GM12878 (cell line): ENCODE data around the gene SLC39A11. TPM values are rescaled to one million over a fixed set of nuclear protein-coding genes. Genes with fewer than 3 reads are reported as not detected.

Experiments used
- ATAC-seq: fragments of 200-7000 bp; cut with Tn5 transposase; 3 replicates; pipeline ENCODE4 v1.9.1; 2020; ENCODE audit warnings: mild to moderate bottlenecking, moderate library complexity
- BruUV-seq: library from RNA; stranded (reverse); fragments of 400-500 nt; replicated peaks from 2 replicates; lab custom pipeline; 2021; lab: Mats Ljungman, UMichigan
- CTCF ChIA-PET: fragments of 300-600 bp; sonication (Branson Sonifier 250); formaldehyde crosslinking; extraction: SDS; loops from one replicate; lab custom pipeline; 2021; ENCODE audit warnings: inconsistent platforms; lab: Yijun Ruan, JAX
- POLR2A ChIA-PET: fragments of 350-600 bp; formaldehyde crosslinking; extraction: SDS; loops from one replicate; lab custom pipeline; 2021; ENCODE audit warnings: inconsistent platforms; lab: Charles Lee
- RAD21 ChIA-PET: fragments of 300-600 bp; sonication (Branson Sonifier 250); formaldehyde crosslinking; loops from one replicate; lab custom pipeline; 2023; ENCODE audit warnings: antibody characterized with exemption; ENCODE audit not compliant: unreplicated experiment; lab: Charles Lee
- SMC1A ChIA-PET: fragments of 300-600 bp; sonication (Branson Sonifier 250); formaldehyde crosslinking; loops from one replicate; lab custom pipeline; 2023; ENCODE audit not compliant: unreplicated experiment, uncharacterized antibody; lab: Charles Lee
- DNase-seq: peaks from one replicate; pipeline ENCODE4 v3.0.0-alpha.2; 2011; ENCODE audit warnings: low read depth, low spot score
- FAIRE-seq: peaks from 3 replicates; lab custom pipeline; 2011; peaks lifted over from hg19 to GRCh38; lab: Jason Lieb, UNC
- H2AFZ ChIP-seq: 2 replicates; pipeline ENCODE4 v1.6.0; 2011; ENCODE audit warnings: low read depth, low read length, control low read depth; ENCODE audit not compliant: control insufficient read depth
- H3K27ac ChIP-seq: 2 replicates; pipeline ENCODE4 v1.5.1; 2011; ENCODE audit warnings: control low read depth; ENCODE audit not compliant: control insufficient read depth, insufficient read depth
- H3K27me3 ChIP-seq, 2 experiments: replicated peaks in 1 of 2; 2 replicates each; pipeline versions ENCODE4 v1.6.0 to v1.6.1; 2011; ENCODE audit warnings: low read length in 1 of 2; ENCODE audit not compliant: control insufficient read depth in 2 of 2, insufficient read depth in 2 of 2
- H3K36me3 ChIP-seq, 2 experiments: 2 replicates each; pipeline ENCODE4 v1.5.1; 2011; ENCODE audit warnings: low read length in 1 of 2; ENCODE audit not compliant: control insufficient read depth in 2 of 2, insufficient read depth in 2 of 2
- H3K4me1 ChIP-seq: 2 replicates; pipeline ENCODE4 v1.6.1; 2011; ENCODE audit warnings: mild to moderate bottlenecking, low read length, moderate library complexity, mixed read lengths; ENCODE audit not compliant: control insufficient read depth, insufficient read depth
- H3K4me2 ChIP-seq: 2 replicates; pipeline ENCODE4 v1.6.0; 2011; ENCODE audit warnings: control low read depth; ENCODE audit not compliant: control insufficient read depth, insufficient read depth
- H3K4me3 ChIP-seq: fragments of 200-600 bp; sonication (generic); 2 replicates; pipeline ENCODE4 v1.5.1; 2016
- H3K79me2 ChIP-seq: 2 replicates; pipeline ENCODE4 v1.6.0; 2011; ENCODE audit warnings: low read length; ENCODE audit not compliant: control insufficient read depth, insufficient read depth
- H3K9ac ChIP-seq: 2 replicates; pipeline ENCODE4 v1.8.0; 2011; ENCODE audit warnings: low read length, control low read depth, mixed read lengths; ENCODE audit not compliant: control insufficient read depth, insufficient read depth
- H3K9me3 ChIP-seq: replicated peaks from 3 replicates; pipeline ENCODE4 v1.5.1; 2011; ENCODE audit warnings: mild to moderate bottlenecking, low read length; ENCODE audit not compliant: control insufficient read depth, insufficient read depth
- H4K20me1 ChIP-seq: 2 replicates; pipeline ENCODE4 v1.6.0; 2011; ENCODE audit not compliant: control insufficient read depth, insufficient read depth
- BCL11A ChIP-seq: IDR thresholded peaks from 2 replicates; pipeline ENCODE4 v1.6.1; 2011; ENCODE audit warnings: low read depth, low read length
- BCLAF1 ChIP-seq: fragments of 450-650 bp; IDR thresholded peaks from 2 replicates; pipeline ENCODE4 v1.6.1; 2017; ENCODE audit warnings: antibody characterized with exemption, mild to moderate bottlenecking, moderate library complexity
- CHD4 ChIP-seq: fragments of 200-600 bp; sonication (generic); IDR thresholded peaks from 2 replicates; pipeline ENCODE4 v1.6.1; 2016; ENCODE audit warnings: mild to moderate bottlenecking
- DPF2 ChIP-seq: fragments of 450-650 bp; IDR thresholded peaks from 2 replicates; pipeline ENCODE4 v1.6.1; 2017; ENCODE audit warnings: mild to moderate bottlenecking
- E2F8 ChIP-seq: fragments of 450-650 bp; IDR thresholded peaks from 2 replicates; pipeline ENCODE4 v1.6.1; 2018; ENCODE audit warnings: mild to moderate bottlenecking, low read depth, moderate library complexity; ENCODE audit not compliant: partially characterized antibody
- FOS ChIP-seq: IDR thresholded peaks from 3 replicates; pipeline ENCODE4 v1.6.1; 2011; ENCODE audit warnings: borderline replicate concordance; ENCODE audit not compliant: insufficient read length; ENCODE audit errors: extremely low read depth
- HDAC6 ChIP-seq: fragments of 200-600 bp; sonication (generic); IDR thresholded peaks from one replicate; pipeline ENCODE4 v1.8.0; 2017; ENCODE audit warnings: antibody characterized with exemption; ENCODE audit not compliant: unreplicated experiment
- JUNB ChIP-seq: IDR thresholded peaks from 2 replicates; pipeline ENCODE4 v1.6.1; 2016; ENCODE audit warnings: antibody characterized with exemption, mild to moderate bottlenecking
- MXI1 ChIP-seq: fragments of 150-350 bp; IDR thresholded peaks from 2 replicates; pipeline ENCODE4 v1.6.1; 2011; ENCODE audit warnings: low read depth, mild to moderate bottlenecking, inconsistent platforms, low read length, improper control_type of control experiment
- PAX8 ChIP-seq: fragments of 450-650 bp; IDR thresholded peaks from 2 replicates; pipeline ENCODE4 v1.6.1; 2017; ENCODE audit warnings: mild to moderate bottlenecking, moderate library complexity
- POLR2A ChIP-seq: IDR thresholded peaks from 2 replicates; pipeline ENCODE4 v1.6.1; 2011; ENCODE audit warnings: low read depth, mild to moderate bottlenecking, low read length
- RCOR1 ChIP-seq: conservative IDR thresholded peaks from 2 replicates; pipeline ENCODE4 v1.6.1; 2012; ENCODE audit warnings: low read depth, low read length, improper control_type of control experiment
- RFX5 ChIP-seq: IDR thresholded peaks from 2 replicates; pipeline ENCODE4 v1.6.1; 2011; ENCODE audit warnings: low read depth, low read length, improper control_type of control experiment
- SKIL ChIP-seq: fragments of 450-650 bp; IDR thresholded peaks from 2 replicates; pipeline ENCODE4 v1.6.1; 2017; ENCODE audit warnings: mild to moderate bottlenecking, low read depth, inconsistent platforms; ENCODE audit not compliant: poor library complexity, severe bottlenecking
- STAT3 ChIP-seq: IDR thresholded peaks from 2 replicates; pipeline ENCODE4 v1.6.1; 2011; ENCODE audit warnings: low read depth, low read length, improper control_type of control experiment
- ZBTB33 ChIP-seq: fragments of 450-650 bp; IDR thresholded peaks from 2 replicates; pipeline ENCODE4 v1.6.1; 2017; ENCODE audit warnings: mild to moderate bottlenecking
- whole genome bisulfite sequencing: methylation state at CpG from one replicate; pipeline ENCODE4 v1.1.6; 2016; ENCODE audit warnings: low lambda C conversion rate; ENCODE audit not compliant: insufficient replicate concordance, insufficient coverage; ENCODE audit errors: missing lambda C conversion rate; 5-methylcytosine and 5-hydroxymethylcytosine counted together
- in situ Hi-C: fragments of 300-500 bp; cut with MboI; formaldehyde crosslinking; loops from 9 replicates; pipeline ENCODE4 v1.14.3; 2018; ENCODE audit warnings: mixed read lengths
- intact Hi-C: fragments of 100-400 bp; cut with micrococcal nuclease; formaldehyde crosslinking; loops from one replicate; pipeline ENCODE4 v1.14.2; 2022; ENCODE audit not compliant: unreplicated experiment
- polyA plus RNA-seq, 11 experiments: library from polyadenylated mRNA; depleted of rRNA in 4 of 11; unstranded in 6 of 11; stranded (reverse) in 5 of 11; fragments of >200 nt; fragmentation: Nextera tagmentation in 4 of 11; fragmentation: Illumina TruSeq in 1 of 11; extraction: Ambion mirVana in 4 of 11; extraction: Trizol in 1 of 11; gene quantifications; 1 replicate in 1 of 11; 2 replicates in 10 of 11; pipeline versions ENCODE4 v1.2.1 to v1.2.3, GENCODE V29; 2011 to 2016; ENCODE audit warnings: inconsistent platforms in 2 of 11, missing spikeins in 2 of 11, low read depth in 1 of 11
- total RNA-seq, 4 experiments: library from RNA; depleted of rRNA in 3 of 4; stranded (reverse); fragments of >200 nt in 3 of 4; fragmentation: Illumina TruSeq in 1 of 4; extraction: Trizol in 1 of 4; gene quantifications; 2 replicates each; pipeline versions ENCODE4 v1.2.1 to v1.2.3, GENCODE V29; 2013 to 2021

The SLC39A11 gene
- total and polyA plus RNA-seq, 10 of the 15 experiments (the other 5 are each of a cell fraction or from before 2014, with no cell fraction given): 8.6 to 23.8 (median 14.0) TPM

GRCh38 chr17:73061161-73061560 lies 31.3 kb downstream of the SLC39A11 start:
- ChIA-PET CTCF (no interaction called here), SMC1A (interaction anchor here (1.2 kb wide), 1 partner anchor 14 kb away, joined by 4 read pairs; no protein-coding TSS in a partner anchor), RAD21 (no interaction called here)
- H3K27ac ChIP-seq: no peak overlapping the region
- H3K27me3 ChIP-seq: no peaks in the 10 kb centered on the region
- DNase-seq (no peak), ATAC-seq (no peak)
- in situ Hi-C loops (no loop called here), intact Hi-C loops (no loop called here)
- no peak overlapping the region for H2AFZ ChIP-seq
- H3K9me3 ChIP-seq: no peaks in the 10 kb centered on the region; the same call in 2 of the 3 replicates
- no TSS peak for BruUV-seq
- H3K4me2 ChIP-seq: no peak overlapping the region
- WGBS: 86% methylated on average over 4 of the region's 4 CpGs
- H3K4me3 ChIP-seq: no peak overlapping the region
- H3K9ac ChIP-seq: no peak overlapping the region
- TF ChIP-seq MXI1: no peak
- TF ChIP-seq RCOR1: no peak
- no peak for TF ChIP-seq SKIL
- TF ChIP-seq ZBTB33: no peak
- no peak for TF ChIP-seq CHD4
- no peak for TF ChIP-seq BCLAF1
- no peak for TF ChIP-seq RFX5
- TF ChIP-seq JUNB: no peak
- no peak for TF ChIP-seq FOS
- TF ChIP-seq POLR2A: no peak
- no peak for TF ChIP-seq DPF2
- TF ChIP-seq PAX8: no peak
- no peak for TF ChIP-seq STAT3
- TF ChIP-seq HDAC6: no peak
- TF ChIP-seq BCL11A: no peak
- TF ChIP-seq E2F8: no peak
- TF ChIP-seq, all 136 proteins: peak for 0
- no peak for FAIRE-seq
- Histone ChIP-seq H3K36me3 (no peaks in the 10 kb centered on the region; a peak in 1 of 4 replicates), H3K4me1 (no peaks in the 10 kb centered on the region), H4K20me1 (no peaks in the 10 kb centered on the region), H3K79me2 (no peaks in the 10 kb centered on the region)
- POLR2A ChIA-PET: no interaction called here
